A549 treated with Mapracorat at 1 μM for 4 hours (cell line): ENCODE results near the gene OR7C1. TPM values are rescaled to one million over a fixed set of nuclear protein-coding genes. Genes with fewer than 3 reads are reported as not detected.

Source experiments
- total RNA-seq: library from RNA; stranded (reverse); fragments of 200-300 nt; extraction: Qiagen RNA extraction; gene quantifications from 5 replicates; pipeline ENCODE4 v1.2.3, GENCODE V29; 2022

OR7C1 gene
- total RNA-seq: not detected in 5 replicates

DNA sequence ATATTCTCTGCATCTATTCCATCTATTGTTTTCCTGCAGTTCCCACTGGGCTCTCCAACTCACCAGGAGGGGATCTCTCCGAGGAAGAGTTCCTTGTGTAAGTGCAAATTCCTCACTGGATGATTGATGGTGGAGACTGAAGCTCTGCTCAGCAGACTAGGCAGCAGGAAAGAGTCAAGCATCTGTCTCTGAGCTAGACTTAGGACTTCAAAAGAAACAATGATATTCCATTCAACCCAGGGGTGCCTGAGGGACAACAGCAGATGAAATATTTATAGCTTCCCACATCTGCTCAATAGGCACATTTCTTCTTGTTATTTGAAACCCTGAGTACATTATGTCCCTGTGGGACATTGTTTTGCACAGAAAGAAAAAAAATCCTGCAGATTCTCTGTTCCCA is at the start of gene OR7C1, which contains the start of gene OR7A5:
Gene OR7C1, minus strand, starts transcription at position 175 of the 400 bp plus-strand sequence. CDS start 35,049 bp downstream, outside the sequence.
Gene OR7A5, minus strand, starts transcription at position 175 of the 400 bp plus-strand sequence. CDS start 6,944 bp downstream, outside the sequence.

DNA sequence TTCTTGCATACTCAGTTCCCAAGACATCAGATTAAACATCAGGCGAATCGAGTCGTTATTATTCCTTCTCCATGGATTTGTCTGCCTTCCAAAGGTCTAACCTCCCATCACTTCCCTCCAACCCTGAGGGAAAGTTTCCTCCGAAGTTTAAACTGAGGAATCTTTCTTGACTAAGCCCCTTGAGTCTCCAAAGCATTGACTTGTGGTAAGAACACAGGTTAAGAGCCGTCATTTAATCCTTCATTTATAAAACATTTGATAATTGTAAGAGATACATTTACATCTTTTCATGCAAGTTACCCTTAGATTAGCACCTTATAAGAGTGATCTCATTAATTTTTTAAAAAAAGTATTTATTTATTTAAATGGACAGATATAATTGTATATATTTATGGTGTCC is 13.8 kb upstream of the OR7C1 start, which contains the start of gene OR7A10:
Gene OR7A10, minus strand, starts transcription at position 101 of the 400 bp plus-strand sequence. CDS start 7,045 bp downstream, outside the sequence.

DNA sequence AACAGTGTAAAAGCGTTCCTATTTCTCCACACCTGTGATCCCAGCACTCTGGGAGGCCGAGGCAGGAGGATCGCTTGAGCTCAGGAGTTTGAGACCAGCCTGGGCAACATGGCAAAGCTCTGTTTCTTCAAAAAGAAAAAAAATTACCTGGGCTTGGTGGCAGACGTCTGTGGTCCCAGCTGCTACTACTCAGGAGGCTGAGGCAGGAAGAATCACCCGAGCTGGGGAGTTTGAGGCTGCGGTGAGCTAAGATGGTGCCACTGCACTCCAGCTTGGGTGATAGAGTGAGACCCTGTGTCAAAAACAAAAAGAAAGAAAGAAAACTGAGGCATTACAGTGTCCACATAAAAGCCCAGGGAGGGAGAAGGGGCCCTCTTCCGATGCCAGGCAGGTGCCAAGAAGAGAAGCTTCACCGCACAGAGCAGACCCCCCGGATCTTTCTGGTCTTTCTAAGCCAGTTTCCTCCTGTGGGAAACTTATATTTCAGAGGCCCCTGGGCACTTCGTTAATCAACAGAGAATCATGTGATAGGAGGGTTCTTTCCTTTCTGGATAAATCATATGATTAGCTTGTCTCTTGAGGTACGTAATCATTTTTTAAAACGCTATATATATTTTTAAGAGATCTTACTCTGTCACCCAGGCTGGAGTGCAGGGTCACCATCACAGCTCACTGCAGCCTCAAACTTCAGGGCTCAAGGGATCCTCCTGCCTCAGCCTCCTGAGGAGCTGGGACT is 56.7 kb downstream of the OR7C1 start, which contains the start of gene ADGRE2:
Gene ADGRE2, minus strand, starts transcription at position 451 of the 736 bp plus-strand sequence. CDS start 1,804 bp downstream, outside the sequence.

Other genes with a start within 250 kb of the OR7C1 start
- not detected in 5 replicates for gene ADGRE3, start 160.3 kb downstream of the OR7C1 start, total RNA-seq
- gene ZNF333, start 145.1 kb downstream of the OR7C1 start, total RNA-seq: 2.0 to 3.5 TPM (median 3.1 TPM) in 5 replicates
- 0.44 to 1.1 TPM (median 0.56 TPM) in 5 replicates for gene ADGRE2, start 56.6 kb downstream of the OR7C1 start, total RNA-seq
- gene OR7A5, start within 50 bp of the OR7C1 start, total RNA-seq: not detected in 5 replicates
- not detected in 5 replicates for gene OR7A10, start 13.7 kb upstream of the OR7C1 start, total RNA-seq
- gene OR7A17, start 50.9 kb upstream of the OR7C1 start, total RNA-seq: not detected in 5 replicates
- gene OR7C2, start 106.3 kb upstream of the OR7C1 start, total RNA-seq: not detected in 5 replicates
- not detected in 5 replicates for gene SLC1A6, start 144.7 kb upstream of the OR7C1 start, total RNA-seq
- not detected in 5 replicates for gene CASP14, start 214.3 kb upstream of the OR7C1 start, total RNA-seq
- gene OR1I1, start 247.0 kb upstream of the OR7C1 start, total RNA-seq: not detected in 5 replicates